Activated T-cell treated with anti-CD3 and anti-CD28 coated beads for 48 hours (primary cell): ENCODE measurements around the gene DYNC1I1.

Experiments
- DNase-seq: peaks from one replicate; pipeline ENCODE4 v3.0.0-alpha.2; 2020; ENCODE audit warnings: low read depth

The DYNC1I1 gene

DNA sequence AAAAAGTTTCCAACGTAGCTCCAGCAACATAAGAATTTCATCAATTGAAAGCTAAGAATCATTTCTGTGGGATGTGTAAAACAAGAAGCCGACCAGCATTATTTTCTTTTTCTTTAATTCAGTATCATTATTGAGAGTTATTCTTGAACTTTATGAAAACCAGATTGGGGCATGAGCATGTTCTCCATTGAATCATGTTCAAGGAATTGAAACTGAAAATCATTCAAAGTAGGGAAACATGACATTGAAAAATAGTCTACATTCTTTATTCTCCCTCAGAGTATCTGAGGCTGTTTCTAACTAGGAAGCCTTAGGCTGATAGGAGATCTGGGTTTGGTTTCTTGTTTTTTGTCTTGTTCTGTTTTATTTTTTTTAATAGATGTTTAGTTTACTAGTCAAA, 253.7 kb downstream of the DYNC1I1 start:
- no peak for DNase-seq

DNA sequence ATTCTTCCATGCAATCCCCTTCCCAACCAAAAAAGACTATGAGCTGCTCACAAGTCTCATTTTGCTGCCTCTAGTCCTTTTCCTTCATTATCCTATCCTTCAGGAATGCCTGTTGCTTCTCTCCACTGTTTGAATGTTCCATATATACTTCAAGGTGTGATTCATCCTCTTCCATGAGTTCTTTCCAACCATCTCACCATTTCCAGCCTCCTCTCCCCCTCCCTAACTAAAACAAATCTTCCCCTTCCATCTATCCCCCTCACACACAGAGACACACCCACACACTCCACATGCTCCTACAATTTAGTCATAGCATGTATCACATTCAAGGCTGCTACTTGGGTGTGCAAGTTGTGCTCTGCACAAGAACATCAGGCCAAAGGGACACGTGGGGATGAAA, 254.3 kb downstream of the DYNC1I1 start:
- no peak for DNase-seq

GRCh38 chr7:96028729-96029128, 256.4 kb downstream of the DYNC1I1 start:
- no peak for DNase-seq

- no peak for DNase-seq
These were observed 260.8 kb downstream of the DYNC1I1 start for GRCh38 chr7:96033009-96033598.

DNA sequence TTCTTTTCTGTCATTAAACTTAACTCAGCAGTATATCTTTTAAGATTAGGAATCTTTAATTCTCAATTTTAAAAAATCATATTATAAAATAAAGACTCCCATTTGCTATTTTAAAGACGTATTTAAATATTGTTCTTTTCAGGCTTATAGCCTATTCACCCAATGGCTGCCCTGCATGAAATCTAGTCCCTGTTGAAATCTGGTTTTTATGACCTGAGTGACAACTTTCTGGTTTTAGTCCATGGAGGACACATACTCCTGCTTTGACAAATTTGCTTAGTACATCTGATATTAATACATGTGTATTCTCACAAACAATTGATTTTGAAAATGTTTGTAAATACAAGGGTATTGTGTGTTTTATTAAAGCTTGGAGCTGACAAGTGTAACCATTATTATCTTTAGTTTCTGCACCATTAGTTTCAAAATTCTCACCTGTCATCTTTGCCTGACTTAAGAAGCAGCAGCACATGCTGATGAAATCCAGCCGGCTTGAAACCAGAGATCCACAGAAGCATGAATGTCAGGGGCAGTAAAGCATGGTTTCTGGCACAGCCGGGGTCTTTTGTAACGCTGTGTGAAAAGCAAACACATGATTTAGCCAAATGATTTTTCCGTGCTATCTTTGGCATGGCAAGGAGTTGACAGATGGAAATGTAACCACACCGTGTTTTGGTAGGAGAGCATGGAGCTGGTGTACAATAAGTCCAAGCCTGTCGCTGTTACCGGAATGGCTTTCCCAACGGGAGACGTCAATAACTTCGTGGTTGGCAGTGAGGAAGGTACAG, 262.8 kb downstream of the DYNC1I1 start:
- no peak for DNase-seq

DNA sequence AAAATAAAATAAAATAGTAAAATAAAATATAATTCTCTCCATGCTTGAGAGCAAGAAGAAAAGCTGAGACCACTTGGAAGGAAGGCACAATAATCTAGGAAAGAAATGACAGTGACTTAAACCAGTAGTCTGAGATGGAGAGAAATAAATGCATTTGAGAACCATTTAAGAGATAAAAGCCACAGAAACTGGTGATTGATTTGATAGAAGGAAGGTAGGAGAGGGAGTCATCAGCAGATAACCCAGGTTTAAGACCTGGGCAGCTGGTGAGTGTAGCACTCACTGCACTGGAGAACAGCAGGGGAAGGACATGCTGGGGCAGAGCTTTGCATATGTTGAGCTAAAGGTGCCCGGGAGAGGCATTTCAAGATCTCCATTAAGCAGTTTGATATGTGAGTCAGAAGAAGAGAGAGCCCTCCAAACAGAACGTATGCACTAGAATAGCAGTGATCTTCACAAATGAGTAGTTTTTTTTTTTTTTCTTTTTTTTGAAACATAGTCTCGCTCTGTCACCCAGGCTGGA, 268.0 kb downstream of the DYNC1I1 start:
- no peak for DNase-seq

DNA sequence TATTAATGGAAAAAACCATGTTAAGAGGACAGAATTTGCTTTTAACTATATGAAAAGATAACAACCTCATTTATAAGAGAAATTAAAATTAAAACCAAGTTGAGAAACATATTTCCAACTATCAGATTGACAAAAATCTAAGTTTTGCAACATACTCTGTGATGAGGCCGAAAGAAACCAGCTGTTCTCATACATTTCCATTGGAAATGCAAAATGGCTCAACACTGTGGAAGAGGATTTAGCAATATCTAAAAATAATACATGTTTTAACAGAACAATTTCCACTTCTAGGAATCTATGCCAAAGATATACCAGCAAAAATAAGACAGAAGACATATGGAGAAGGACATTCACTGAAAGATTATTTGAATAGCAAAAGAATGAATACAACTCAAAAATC, 268.8 kb downstream of the DYNC1I1 start:
- no peak for DNase-seq

GRCh38 chr7:96045181-96045580, 272.8 kb downstream of the DYNC1I1 start:
- no peak for DNase-seq

GRCh38 chr7:96045919-96046318, 273.6 kb downstream of the DYNC1I1 start:
- no peak for DNase-seq

DNA sequence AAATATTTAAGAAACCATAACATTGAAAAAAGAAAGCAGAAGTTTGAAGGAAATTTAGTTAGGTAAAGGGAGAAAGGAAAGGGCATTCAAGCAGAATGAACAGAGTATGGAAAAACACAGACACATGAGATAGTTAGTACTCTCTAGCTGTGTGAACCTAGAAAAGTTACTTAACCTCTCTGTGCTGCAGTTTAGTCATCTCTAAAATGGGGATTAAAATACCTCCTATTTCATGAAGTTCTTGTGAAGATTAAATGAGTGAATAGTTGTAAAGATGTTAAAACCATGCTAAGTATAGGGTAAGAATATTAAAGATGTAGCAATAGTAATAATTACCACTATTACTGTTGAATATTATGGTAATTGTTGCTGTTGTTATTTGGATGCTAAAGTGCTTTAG, 279.9 kb downstream of the DYNC1I1 start:
- DNase-seq: no peak

- DNase-seq: no peak
These were observed 280.6 kb downstream of the DYNC1I1 start for GRCh38 chr7:96052860-96053470.

- DNase-seq: no peak
These were observed 283.4 kb downstream of the DYNC1I1 start for GRCh38 chr7:96055717-96056116.

DNA sequence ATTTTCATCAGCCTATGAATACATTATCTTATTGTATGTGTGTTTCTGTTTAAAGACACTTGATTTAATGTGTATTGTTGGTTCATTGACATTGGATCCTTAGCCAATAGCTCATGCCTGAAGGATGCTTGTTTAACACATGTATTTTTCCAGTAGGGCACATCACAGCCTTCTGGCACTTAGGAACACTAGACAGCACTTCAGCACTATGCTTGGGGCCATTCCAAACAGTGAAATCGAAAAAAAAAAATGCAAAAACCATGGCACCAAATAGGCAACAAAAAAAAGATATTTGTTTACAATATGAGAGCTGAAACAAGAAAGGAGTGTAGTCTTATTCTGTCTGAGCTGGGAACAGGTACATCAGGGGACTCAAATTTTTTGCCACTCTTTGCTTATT, 286.7 kb downstream of the DYNC1I1 start:
- no peak for DNase-seq

- DNase-seq: no peak
These were observed 288.7 kb downstream of the DYNC1I1 start for GRCh38 chr7:96061009-96061408.

DNA sequence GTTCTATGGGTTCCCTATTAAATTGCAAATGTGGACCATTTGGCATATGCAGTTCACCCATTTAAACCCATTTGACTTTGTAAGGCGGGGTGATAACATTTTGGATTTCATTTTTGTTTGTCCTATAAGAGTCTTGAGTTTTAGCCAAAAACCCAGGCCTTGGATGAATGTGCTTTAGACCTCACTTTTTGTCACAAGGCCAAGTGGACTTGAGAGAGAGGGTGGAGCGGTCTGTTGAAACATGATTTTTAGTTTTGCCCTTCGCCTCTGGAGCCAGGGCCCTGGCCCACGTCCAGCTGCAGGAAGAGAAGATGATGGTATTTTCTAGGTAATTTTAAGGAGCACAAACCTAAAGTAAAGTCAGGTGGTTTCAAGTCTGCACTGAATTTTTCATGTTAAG, 289.5 kb downstream of the DYNC1I1 start:
- no peak for DNase-seq

GRCh38 chr7:96067321-96067720, 295.0 kb downstream of the DYNC1I1 start:
- DNase-seq: no peak

DNA sequence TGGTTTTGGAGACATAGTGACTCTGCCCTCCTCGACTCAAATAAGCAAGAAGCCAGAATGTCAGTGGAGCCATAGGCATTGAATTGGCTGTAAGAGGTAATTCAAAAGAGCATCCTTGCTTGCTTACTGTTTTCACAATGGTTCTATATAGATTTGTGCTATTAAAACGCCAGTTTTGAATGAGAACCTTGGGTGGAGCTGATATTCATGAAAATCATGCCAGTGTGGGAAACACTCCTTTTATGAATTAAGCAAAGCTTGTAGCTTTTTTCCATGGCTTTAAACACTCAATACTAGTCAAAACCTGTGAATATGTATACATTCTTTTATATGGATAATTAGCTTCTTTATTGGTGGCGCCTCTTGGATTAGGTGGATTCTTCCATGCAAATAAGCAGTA, 297.0 kb downstream of the DYNC1I1 start:
- no peak for DNase-seq

- no peak for DNase-seq
These were observed 302.5 kb downstream of the DYNC1I1 start for GRCh38 chr7:96074871-96075270.

GRCh38 chr7:96075510-96076349, 303.4 kb downstream of the DYNC1I1 start:
- DNase-seq: peak; percentile 29

- DNase-seq: no peak
These were observed 304.0 kb downstream of the DYNC1I1 start for GRCh38 chr7:96076350-96076707.

- no peak for DNase-seq
These were observed 307.7 kb downstream of the DYNC1I1 start for GRCh38 chr7:96080027-96080426.

GRCh38 chr7:96084881-96085553, 312.7 kb downstream of the DYNC1I1 start:
- no peak for DNase-seq
